ENCODE data around the gene CLCN4.

GRCh38 chrX:10120828-10121227 lies 35.9 kb upstream of the CLCN4 start:
- no peak for TF ChIP-seq POLR2A (IDR thresholded peaks at IDR 0.05; ENCODE audit: low read length)
- no peak for TF ChIP-seq GATA1 (IDR thresholded peaks at IDR 0.05; ENCODE audit: low read depth, low read length)

Measured in erythroblast (primary cell).